Neural cell (in vitro differentiated cells): ENCODE measurements around the gene KIF19.

Source experiments
- CTCF ChIP-seq: fragments of 450-650 bp; IDR thresholded peaks from 2 replicates; pipeline ENCODE4 v1.5.1; 2014; ENCODE audit warnings: antibody characterized with exemption, mild to moderate bottlenecking, moderate library complexity; ENCODE audit not compliant: poor library complexity, severe bottlenecking
- EZH2 ChIP-seq: fragments of 200-600, 300-800 bp; shearing (Covaris generic), sonication (generic); IDR thresholded peaks from 2 replicates; pipeline ENCODE4 v1.6.1; 2014; ENCODE audit warnings: antibody characterized with exemption, low read length, borderline replicate concordance, mild to moderate bottlenecking; ENCODE audit not compliant: insufficient read depth, poor library complexity, severe bottlenecking
- MXI1 ChIP-seq: fragments of 450-650 bp; conservative IDR thresholded peaks from 2 replicates; pipeline ENCODE4 v1.6.1; 2014; ENCODE audit warnings: antibody characterized with exemption, mild to moderate bottlenecking; ENCODE audit not compliant: poor library complexity, severe bottlenecking
- POLR2AphosphoS5 ChIP-seq: IDR thresholded peaks from 2 replicates; pipeline ENCODE4 v1.6.1; 2012
- RAD21 ChIP-seq: fragments of 450-650 bp; conservative IDR thresholded peaks from 2 replicates; pipeline ENCODE4 v1.6.1; 2014; ENCODE audit warnings: antibody characterized with exemption, mild to moderate bottlenecking, moderate library complexity
- TAF1 ChIP-seq: IDR thresholded peaks from 2 replicates; pipeline ENCODE4 v1.6.1; 2012; ENCODE audit warnings: low read depth

- TF ChIP-seq CTCF, result no peak
- TF ChIP-seq EZH2, result no peak
- TF ChIP-seq POLR2AphosphoS5, result no peak
- TF ChIP-seq TAF1, result no peak
- TF ChIP-seq MXI1, result no peak
- TF ChIP-seq RAD21, result no peak
These were observed 69.0 kb downstream of the KIF19 start for GRCh38 chr17:74394977-74395376.
